Tibial nerve (tissue), 4 donors: ENCODE measurements around the gene CCNG1.

Experiments
- CTCF ChIP-seq, 5 experiments: fragments of 200-600 bp in 3 of 5; fragments of 450-650 bp in 2 of 5; sonication (generic) in 3 of 5; IDR thresholded peaks; one replicate each; pipeline ENCODE4 v1.5.1; 2016 to 2019; ENCODE audit warnings: antibody characterized with exemption in 5 of 5, mild to moderate bottlenecking in 3 of 5, moderate library complexity in 2 of 5
- EP300 ChIP-seq, 2 donors: sonication (generic); formaldehyde crosslinking; IDR thresholded peaks; one replicate each; pipeline ENCODE4 v1.6.1; 2017; ENCODE audit warnings: antibody characterized with exemption in 2 of 2, mild to moderate bottlenecking in 1 of 2
- POLR2A ChIP-seq, 2 donors: fragments of 450-650 bp; IDR thresholded peaks; one replicate each; pipeline ENCODE4 v1.6.1; 2017; ENCODE audit warnings: antibody characterized with exemption in 2 of 2, mild to moderate bottlenecking in 2 of 2, moderate library complexity in 2 of 2

- peak; percentile 48 to 75 for TF ChIP-seq POLR2A (IDR thresholded peaks at IDR 0.05)
- TF ChIP-seq CTCF (IDR thresholded peaks at IDR 0.05): no peak
- TF ChIP-seq EP300 (IDR thresholded peaks at IDR 0.05): peak; percentile 70 to 86
These were observed at the start of gene CCNG1 for GRCh38 chr5:163437309-163438182.
